ACHN (cell line): ENCODE results near the gene BCL2L12.

Experiments used
- DNase-seq: peaks from one replicate; pipeline ENCODE4 v3.0.0-alpha.2; 2015
- in situ Hi-C: cut with HindIII; loops from 2 replicates; pipeline ENCODE4 v1.10.0; 2017; ENCODE audit warnings: low sequenced_read_pairs, low pct_ligation_motif_present, low pct_unique_long_range_greater_than_20kb

The BCL2L12 gene

DNA sequence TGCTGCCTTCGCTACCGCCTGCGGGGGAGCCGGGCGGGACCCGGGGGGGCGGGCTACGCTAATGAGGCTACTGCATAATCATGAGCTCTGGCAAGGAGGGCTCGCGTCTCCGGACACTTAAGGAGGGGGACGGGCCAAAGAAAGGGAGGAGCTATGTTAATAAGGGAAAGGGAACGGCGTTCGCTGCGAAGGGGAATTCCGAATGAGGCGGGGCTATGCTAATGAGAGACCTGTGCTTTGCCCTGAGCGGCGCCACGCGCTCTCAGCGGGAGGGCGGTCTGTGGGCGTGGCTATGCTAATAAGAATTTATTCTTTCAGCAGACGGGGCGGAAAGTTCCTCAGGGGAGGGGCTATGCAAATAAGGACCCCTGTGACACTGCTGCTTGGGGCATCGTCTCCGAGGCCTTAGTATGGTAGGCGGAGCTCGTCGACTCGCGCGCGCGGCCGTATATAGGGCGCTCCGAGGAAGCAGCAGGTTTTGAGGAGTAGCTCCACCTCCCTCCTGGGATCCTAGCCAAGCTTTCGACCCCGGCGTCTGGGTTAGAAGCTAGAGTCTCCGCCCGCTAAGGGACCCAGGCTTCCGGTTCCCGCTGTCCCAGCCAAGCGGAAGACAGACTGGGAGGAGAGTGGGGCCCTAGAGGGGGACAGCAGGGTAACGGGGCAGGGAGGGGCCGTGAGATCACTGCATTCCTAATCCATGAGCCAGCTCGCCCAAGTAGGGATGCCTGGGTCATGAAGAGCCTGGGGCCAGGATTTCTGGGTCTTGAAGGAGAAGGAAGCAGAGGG is 25.4 kb upstream of the BCL2L12 start, which contains the start of gene RRAS:
Gene RRAS (minus strand): TSS at position 31 of the 786 bp plus-strand sequence. CDS start 45 bp downstream, outside the sequence.
- DNase-seq: peak; percentile 99

DNA sequence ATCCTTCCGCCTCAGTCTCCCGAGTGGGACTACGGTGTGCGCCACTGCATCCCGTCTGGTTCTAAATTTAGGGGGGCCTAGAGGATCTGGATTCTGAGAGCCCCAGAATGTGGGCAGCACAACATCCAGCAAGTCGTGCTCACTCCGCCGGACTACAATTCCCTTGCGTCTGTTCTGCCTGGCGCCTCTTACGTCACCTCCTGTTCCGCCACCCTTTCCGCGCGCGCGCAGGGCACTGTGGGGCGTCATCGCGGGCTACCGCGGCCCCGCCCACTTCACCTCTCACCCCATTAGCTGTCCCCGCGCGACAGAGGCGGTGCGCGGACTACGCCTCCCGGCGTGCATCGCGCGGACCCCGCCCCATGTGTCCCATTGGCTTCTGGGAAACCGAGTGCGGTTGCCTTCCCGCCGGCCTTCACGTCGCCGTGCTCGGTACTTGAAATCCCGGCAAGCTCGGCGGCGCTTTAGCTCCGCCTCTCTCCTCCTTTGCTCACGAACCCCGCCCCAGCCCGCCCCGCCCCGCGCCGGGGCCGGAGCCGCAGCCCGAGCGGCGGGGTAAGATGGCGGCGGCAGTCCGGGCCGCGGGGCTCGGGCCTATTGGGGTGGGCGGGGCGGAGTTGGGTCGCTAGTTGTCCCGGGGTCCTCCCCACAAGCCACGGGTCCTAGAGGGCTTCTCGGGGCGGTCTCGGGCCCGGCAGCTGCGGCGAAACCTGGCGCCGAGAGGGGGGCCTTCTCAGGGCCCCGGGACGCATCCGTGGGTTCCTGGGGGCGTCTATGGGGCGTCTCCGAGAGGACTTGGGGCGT is 23.8 kb upstream of the BCL2L12 start, which contains the start of gene SCAF1:
Gene SCAF1 (plus strand): TSS at position 522 of the 804 bp plus-strand sequence. CDS start 2,818 bp downstream, outside the sequence.
- in situ Hi-C loops: no loop called here
- peak; percentile 97 for DNase-seq

More for the DNA sequence above, 25.4 kb upstream of the BCL2L12 start, which contains the start of gene RRAS:
- in situ Hi-C loops: no loop called here

DNA sequence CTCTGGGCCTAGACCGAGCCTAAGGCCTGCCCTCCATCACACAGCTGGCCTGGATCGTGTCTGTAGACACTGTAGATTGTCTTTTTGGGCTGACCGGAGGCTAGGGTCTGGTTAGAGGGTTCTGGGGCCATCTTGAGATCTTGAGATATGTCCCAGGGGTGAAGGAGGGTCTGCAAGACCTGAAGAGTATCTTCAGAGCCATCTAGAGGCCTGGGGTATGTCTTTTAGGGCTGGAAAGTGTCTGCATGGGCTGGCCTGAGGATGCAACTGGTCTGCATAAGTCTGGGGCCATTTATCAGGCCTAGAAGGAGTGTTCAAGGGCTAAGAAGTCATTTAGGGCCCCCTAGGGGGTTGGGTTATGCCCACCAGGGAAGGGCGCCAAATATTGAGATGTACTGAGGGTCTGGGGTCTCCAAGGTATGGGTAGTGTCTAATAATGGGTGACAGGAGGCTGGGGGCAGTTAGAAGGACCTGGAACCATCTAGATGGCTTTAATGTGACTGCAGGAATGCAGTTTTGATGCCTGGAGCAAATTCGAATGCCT is 23.2 kb upstream of the BCL2L12 start:
- in situ Hi-C loops: no loop called here
- DNase-seq: no peak

DNA sequence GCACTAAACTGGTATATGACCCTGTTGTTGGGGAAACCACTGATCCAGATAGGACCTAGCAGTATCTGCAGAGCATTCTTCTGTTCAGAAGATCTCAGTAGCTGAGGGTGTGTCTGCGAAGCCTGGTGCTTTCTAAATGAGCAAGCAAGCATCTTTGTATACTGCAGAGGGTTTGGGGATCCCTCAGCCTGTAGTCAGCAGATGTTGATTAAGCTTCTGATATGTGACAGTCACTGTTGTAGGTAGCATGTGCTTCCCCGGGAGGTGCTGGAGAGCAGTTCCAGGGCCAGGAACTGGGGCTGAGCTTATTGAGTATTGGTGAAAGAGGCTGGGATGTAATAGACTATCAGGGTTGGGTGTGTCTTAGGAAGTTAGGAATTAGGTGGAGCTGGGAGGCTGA is 22.3 kb upstream of the BCL2L12 start:
- no peak for DNase-seq
- in situ Hi-C loops: no loop called here

DNA sequence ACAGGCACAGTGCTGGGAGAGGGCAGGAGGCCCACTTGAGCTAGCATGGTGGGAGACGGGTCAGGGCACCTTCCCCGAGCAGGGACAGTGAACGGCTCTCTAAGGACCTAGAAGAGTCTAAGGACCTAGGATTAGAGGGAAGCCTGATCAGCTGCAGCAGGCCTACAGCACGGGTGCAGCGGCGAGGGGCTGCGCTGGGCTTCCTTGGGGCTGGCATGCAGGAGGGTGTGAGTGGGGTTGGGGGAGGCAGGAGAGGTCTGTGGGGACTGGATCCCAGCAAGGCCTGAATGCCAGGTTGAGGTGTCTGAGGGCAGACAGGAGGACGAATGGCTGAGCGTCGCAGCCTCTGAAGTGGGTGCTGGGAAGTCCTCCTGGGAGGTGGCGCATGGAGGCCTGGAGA is 20.1 kb upstream of the BCL2L12 start:
- no peak for DNase-seq
- in situ Hi-C loops: no loop called here

DNA sequence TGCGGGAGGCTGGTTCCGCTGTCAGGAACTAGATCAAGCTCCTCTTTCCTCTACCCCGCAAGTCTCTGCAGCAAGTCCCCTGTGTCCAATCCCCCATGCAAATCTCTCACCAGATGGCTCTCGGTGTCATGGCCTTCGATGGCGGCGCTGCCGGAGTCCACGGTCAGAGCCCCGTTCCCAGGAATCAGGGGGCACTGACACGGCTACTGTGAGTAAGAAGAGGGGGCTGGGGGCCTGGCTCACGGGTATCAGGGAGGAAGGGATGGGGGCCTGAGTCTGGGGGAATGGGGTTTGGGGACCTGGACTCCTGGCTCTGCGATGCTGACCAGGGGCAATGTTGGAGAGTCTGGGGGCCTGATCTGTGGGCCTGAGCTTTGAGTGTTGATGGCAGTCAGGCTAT is 19.7 kb upstream of the BCL2L12 start:
- no peak for DNase-seq
- in situ Hi-C loops: no loop called here

DNA sequence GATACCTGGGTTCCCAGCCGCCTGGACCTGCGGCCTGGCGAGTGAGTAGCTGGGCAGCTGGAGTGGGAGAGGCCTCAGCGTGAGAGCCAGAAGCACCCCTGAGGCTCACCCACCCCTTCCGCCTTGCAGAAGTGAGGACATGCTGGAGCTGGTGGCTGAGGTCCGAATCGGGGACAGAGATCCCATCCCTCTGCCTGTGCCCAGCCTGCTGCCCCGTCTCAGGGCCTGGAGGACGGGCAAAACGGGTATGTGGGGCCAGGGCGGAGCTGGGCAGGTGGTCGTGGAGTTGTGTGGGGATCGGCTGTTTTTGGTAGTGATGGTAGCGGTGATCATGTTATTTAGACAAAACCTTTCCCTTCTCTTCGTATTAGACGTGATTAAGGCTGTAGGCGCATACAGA is 19.1 kb upstream of the BCL2L12 start:
- in situ Hi-C loops: no loop called here
- DNase-seq: no peak

DNA sequence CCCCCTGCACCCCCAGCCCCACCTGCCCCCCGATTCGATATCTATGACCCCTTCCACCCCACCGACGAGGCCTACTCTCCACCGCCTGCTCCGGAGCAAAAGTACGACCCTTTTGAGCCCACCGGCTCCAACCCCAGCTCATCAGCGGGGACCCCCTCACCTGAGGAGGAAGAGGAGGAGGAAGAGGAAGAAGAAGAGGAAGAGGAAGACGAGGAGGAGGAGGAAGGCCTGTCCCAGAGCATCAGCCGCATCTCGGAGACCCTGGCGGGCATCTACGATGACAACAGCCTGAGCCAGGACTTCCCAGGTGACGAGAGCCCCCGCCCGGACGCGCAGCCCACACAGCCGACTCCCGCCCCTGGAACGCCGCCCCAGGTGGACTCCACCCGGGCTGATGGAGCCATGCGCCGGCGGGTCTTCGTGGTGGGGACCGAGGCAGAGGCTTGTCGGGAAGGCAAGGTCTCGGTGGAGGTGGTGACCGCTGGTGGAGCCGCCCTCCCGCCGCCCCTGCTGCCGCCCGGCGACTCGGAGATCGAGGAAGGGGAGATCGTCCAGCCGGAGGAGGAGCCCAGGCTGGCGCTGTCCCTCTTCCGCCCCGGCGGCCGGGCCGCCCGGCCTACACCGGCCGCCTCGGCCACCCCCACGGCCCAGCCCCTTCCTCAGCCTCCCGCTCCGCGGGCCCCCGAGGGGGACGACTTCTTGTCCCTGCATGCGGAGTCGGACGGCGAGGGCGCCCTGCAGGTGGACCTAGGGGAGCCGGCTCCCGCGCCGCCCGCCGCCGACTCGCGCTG is 14.5 kb upstream of the BCL2L12 start:
- no peak for DNase-seq
- in situ Hi-C loops: no loop called here

DNA sequence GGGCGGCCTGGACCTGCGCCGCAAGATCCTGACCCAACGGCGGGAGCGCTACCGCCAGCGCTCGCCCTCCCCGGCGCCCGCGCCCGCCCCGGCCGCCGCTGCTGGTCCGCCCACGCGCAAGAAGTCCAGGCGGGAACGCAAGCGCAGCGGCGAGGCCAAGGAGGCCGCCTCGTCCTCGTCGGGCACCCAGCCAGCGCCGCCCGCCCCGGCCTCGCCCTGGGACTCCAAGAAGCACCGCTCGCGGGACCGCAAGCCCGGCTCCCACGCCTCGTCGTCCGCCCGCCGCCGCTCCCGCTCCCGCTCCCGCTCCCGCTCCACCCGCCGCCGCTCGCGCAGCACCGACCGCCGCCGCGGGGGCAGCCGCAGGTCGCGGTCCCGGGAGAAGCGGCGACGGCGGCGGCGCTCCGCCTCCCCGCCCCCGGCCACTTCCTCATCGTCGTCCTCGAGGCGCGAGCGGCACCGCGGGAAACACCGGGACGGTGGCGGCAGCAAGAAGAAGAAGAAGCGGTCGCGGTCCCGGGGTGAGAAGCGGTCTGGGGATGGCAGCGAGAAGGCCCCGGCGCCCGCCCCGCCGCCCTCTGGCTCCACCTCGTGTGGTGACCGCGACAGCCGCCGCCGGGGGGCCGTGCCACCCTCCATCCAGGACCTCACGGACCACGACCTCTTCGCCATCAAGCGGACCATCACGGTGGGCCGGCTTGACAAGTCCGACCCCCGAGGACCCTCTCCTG is 13.7 kb upstream of the BCL2L12 start:
- DNase-seq: no peak
- in situ Hi-C loops: no loop called here

DNA sequence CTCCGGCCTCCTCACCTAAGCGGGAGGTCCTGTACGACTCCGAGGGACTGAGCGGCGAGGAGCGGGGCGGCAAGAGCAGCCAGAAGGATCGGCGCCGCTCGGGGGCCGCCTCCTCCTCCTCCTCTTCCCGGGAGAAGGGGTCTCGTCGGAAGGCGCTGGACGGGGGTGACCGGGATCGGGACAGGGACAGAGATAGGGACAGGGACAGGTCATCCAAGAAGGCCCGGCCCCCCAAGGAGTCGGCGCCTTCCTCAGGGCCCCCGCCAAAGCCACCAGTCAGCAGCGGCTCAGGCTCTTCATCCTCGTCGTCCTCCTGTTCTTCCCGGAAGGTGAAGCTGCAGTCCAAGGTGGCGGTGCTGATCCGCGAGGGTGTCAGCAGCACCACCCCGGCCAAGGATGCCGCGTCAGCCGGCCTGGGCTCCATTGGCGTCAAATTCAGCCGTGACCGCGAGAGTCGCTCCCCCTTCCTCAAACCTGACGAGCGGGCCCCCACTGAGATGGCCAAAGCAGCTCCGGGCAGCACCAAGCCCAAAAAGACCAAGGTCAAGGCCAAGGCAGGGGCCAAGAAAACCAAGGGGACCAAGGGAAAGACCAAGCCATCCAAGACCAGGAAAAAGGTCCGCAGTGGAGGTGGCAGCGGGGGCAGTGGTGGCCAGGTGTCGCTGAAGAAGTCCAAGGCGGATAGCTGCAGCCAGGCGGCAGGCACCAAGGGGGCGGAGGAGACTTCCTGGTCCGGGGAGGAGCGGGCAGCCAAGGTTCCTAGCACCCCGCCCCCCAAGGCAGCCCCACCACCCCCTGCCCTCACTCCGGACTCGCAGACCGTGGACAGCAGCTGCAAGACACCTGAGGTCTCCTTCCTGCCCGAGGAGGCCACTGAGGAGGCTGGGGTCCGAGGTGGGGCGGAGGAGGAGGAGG is 12.9 kb upstream of the BCL2L12 start:
- in situ Hi-C loops: no loop called here
- DNase-seq: no peak

DNA sequence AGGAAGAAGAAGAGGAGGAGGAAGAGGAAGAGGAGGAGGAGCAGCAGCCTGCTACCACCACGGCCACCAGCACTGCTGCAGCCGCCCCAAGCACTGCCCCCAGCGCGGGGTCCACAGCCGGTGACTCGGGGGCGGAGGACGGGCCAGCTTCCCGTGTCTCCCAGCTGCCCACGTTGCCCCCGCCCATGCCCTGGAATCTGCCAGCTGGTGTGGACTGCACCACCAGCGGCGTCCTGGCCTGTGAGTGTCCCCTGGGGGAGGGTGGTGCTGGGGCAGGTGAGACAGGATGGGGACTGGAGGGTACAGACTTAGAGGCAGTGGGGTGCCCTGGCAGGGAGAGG is 12.3 kb upstream of the BCL2L12 start:
- DNase-seq: no peak
- in situ Hi-C loops: no loop called here

DNA sequence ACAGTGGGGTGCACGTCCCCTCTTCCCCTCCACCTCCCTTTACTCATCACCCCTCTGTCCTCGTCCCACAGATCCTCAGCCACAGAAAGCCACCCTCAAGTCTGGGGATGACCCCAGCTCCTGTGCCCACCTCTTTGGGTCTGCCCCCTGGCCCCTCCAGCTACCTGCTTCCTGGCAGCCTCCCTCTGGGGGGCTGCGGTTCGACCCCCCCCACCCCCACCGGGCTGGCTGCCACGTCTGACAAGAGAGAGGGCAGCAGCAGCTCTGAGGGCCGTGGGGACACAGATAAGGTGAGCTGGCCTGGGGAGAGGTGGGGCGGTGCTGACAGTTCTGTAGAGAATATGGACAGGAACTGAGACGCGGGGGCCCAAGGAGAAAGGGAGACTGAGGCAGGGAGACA is 11.2 kb upstream of the BCL2L12 start:
- in situ Hi-C loops: no loop called here
- DNase-seq: no peak

DNA sequence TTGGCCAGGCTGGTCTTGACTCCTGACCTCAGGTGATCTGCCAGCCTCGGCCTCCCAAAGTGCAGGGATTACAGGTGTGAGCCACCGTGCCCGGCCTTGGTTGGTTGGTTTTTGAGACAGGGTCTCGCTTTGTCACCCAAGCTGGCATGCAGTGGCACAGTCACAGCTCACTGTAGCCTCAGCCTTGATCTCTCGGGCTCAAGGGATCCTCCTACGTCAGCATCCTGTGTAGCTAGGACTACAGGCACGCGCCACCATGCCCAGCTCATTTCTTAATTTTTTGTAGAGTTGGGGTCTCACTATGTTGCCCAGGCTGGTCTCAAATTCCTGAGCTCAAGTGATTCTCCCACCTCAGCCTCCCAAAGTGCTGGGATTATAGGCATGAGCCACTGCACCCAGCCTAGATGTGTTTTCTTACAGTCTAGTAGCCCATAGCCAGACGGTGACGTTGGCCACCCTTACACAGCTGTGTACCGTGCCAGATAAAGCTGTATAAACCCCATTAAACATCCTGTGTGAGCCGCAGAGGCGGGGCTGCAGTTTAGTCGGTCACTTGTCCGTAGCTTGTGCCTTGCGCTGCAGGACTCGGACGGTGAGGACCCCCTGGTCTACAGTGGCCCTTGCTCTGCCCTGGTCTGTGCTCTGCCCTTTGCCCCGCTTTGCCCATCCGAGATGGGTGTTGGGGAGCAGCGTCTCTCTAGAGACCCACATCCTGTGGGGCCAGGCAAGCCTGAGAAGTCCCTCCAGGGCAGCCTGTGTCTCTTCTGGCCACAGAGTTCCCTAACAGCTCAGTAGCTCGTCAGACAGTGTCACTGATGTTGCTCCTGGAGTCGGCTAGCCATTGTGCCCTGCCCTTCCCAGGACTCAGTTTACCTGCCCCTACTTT is 9.9 kb upstream of the BCL2L12 start:
- in situ Hi-C loops: no loop called here
- DNase-seq: no peak

DNA sequence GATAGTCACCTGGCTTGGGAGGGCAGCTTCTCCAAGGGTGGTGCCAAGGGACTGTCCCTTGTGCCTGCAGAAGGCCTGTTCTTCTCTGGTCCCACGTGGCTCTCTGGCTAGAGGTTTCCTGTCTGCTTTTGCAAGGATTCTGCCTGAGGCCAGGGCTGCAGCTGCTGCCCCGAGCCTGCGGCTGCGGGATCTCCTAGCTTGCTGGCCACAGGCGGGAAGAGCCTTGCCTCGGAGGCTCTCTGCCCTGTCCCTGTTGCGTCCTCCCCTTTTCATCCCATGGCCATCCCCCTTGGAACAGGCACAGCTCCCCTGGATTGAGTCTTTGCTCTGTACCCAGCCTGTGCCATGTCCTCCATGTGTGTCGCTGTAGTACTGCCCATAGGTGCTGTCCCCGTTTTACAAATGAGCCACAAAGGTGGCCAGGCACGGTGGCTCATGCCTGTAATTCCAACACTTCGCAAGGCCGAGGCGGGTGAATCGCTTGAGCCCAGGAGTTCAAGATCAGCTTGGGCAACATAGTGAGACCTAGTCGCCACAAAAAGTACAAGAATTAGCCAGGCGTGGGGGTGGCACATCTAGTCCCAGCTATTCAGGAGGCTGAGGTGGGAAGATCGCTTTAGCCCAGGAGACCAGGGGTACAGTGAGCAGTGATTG is 9.2 kb upstream of the BCL2L12 start:
- in situ Hi-C loops: no loop called here
- no peak for DNase-seq

DNA sequence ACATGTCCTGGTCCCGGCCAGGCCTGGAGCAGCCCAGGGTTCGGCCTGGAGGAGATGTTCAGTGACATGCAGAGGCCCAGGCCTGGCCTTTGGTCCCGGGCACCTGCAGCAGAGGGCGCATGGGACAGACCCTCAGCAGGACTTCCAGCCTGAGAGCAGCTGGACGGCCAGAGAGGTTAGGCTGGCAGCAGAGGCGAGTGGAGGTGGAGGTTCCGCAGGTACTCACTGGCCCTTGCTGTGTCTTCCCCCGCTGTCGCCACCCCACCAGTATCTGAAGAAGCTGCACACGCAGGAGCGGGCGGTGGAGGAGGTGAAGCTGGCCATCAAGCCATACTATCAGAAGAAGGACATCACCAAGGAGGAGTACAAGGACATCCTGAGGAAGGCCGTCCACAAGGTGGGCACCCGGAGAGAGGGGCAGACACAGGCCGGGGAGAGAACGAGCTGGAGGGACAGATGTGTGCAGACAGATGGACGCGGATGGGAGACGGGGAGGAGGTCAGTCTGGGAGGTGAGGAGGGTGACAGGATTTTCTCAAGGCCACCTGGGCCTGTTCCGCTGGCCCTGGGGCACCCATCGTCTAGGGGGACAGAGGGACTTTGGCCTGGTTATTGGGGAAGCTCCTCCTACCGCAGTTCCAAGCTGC is 8.1 kb upstream of the BCL2L12 start:
- in situ Hi-C loops: no loop called here
- DNase-seq: no peak
